GM12892 (cell line): Measurements from ENCODE around the gene CDK11B.

Experiments
- DNase-seq: peaks from one replicate; pipeline ENCODE4 v3.0.0; 2011; ENCODE audit not compliant: insufficient read length
- FAIRE-seq: peaks from 2 replicates; lab custom pipeline; 2011; peaks lifted over from hg19 to GRCh38; lab: Jason Lieb, UNC
- POLR2A ChIP-seq: IDR thresholded peaks from 2 replicates; pipeline ENCODE4 v1.6.1; 2011; ENCODE audit warnings: low read depth, low read length, control low read depth
- POLR2AphosphoS5 ChIP-seq: IDR thresholded peaks from 2 replicates; pipeline ENCODE4 v1.6.1; 2011; ENCODE audit warnings: low read depth, low read length, control low read depth
- TAF1 ChIP-seq: IDR thresholded peaks from 2 replicates; pipeline ENCODE4 v1.6.1; 2011; ENCODE audit warnings: low read depth, mild to moderate bottlenecking, control low read depth, low read length, borderline replicate concordance

CDK11B gene

DNA sequence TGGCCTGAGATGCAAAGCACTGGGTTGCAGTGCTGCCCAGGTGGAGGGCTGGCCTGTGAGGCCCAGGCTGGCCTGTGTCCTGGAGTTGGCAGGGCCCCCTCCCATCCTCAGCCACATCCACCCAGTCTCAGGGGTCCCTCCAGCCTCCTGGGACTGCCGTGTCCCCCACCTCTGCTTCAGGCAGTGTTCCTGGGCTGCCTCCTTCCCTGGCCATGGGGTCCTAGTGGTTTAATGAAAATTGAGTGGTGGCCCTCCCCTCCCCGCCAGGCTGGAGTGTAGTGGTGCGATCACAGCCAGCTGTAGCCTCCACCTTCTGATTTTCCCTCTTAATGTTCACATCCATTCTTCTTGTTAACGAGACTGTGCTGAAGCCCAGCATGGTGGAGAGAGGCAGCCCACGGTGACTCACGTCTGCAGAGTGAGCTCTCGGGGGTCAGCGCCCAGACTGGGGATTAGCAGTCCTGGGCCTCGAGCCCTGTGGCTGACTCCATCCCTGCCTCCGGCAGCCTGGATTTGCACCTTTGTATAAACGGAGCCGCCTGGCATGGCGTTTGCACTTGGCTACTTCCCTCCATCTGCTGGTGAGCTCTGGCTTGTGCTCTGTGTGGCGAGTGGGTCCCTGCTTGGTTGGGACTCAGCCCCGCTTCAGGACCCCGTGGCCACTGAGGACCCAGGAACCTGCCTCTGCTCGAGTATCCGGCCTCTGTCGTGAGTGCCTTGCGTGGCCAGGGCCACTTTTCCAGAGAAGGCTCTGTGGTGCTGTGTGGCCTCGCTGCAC lies 36.6 kb downstream of the CDK11B start:
- DNase-seq (no peak), FAIRE-seq (no peak)
- no peak for TF ChIP-seq POLR2AphosphoS5

DNA sequence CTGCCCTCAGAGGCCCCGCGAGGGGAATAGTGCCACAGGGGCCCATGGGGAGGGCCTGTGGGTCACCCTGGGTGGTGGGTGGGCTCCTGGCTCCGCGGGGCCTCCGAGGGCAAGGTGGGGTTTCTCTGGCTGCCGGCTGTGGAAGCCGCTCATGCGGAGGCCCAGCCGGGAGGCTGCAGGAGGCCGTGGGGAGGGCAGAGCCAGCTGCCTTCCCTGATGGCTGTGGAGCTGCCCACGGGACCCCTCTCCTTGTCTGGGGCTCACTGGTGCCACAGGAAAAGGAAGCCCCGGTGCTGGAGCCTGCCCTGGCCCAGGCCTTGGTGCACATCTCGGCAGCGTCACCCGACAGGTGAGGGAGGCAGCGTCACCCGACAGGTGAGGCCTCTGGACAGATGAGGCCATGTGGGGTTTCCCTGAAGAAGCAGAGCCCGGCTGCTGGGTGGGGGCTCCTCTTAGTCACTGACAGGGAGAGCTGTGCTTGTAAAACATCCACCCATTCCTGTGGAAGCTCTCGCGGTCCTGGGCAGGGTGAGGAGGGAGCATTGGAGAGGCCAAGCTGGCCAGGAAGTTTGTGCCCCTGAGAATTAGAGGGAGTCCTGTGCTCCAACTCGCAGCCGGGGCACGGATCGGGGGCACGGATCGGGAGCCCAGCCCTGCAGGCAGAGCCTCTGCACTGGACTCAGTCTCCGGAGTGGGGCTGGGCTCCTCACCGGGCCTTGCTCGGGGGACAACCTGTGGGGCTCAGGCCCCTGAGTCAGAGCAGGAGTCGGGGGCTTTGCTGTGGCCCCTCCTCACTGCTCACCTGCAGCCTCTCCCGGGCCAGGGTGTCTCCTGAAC lies 37.4 kb downstream of the CDK11B start:
- no peak for TF ChIP-seq POLR2AphosphoS5
- TF ChIP-seq TAF1, result no peak
- no peak for TF ChIP-seq POLR2A
- no peak for DNase-seq
- no peak for FAIRE-seq

DNA sequence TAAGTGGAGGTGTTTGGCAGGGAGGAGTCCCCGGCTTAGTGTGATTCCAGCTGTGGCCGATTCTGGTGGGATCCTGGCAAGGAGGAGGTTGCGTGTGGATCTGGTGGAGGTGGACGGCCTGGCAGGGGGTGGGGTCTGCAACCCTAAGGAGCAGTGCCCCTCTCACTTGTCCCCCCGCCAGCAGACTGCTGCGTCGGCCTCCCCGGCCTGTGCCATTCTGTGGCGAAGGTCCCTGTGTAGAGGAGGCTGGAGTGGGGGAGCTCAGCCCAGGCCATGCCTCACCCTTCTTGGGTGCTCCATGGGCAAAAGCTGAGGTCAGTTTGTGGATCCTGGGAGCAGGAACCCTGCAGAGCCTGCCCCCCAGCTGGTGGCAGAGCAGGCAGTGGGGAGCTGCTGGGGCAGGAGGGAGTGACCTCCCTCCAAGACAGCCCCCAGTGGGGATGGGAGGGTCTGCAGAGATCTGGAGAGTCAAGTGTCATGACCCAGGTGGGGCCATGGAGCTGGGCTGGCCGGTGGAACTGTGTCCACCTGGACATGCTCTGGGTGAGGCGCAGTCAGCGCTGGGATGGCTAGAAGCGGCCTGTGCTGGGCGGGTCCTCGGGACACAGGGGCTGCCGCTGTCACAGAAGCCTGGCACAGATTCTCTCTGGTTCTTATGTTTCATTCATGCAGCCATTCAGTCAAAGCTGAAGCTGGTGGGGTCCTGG lies 38.2 kb downstream of the CDK11B start:
- no peak for FAIRE-seq

DNA sequence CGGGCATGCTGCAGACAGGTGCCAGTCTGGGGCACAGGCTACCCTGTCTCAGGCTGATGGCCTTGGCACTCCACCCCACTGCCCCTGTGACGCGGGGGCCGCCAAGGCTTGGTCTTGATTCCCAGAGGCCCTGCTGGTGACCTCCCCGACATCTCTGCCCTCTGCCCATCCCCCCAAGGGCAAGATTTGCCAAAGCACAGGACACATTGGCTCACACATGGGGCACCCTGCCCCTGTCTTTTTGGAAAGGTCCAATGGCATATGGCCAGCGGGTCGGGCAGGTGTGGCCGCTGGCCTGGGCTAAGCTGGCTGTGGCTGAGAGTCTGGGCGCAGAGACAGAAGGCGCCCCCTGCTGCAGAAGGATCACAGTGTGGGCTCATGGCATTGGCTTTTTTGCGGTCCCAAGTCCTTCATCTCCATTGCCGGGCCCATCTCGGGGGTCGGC lies 38.9 kb downstream of the CDK11B start:
- DNase-seq (no peak), FAIRE-seq (no peak)

More for the DNA sequence above, 38.2 kb downstream of the CDK11B start:
- TF ChIP-seq POLR2A (no peak), POLR2AphosphoS5 (no peak), TAF1 (no peak)
- no peak for DNase-seq

DNA sequence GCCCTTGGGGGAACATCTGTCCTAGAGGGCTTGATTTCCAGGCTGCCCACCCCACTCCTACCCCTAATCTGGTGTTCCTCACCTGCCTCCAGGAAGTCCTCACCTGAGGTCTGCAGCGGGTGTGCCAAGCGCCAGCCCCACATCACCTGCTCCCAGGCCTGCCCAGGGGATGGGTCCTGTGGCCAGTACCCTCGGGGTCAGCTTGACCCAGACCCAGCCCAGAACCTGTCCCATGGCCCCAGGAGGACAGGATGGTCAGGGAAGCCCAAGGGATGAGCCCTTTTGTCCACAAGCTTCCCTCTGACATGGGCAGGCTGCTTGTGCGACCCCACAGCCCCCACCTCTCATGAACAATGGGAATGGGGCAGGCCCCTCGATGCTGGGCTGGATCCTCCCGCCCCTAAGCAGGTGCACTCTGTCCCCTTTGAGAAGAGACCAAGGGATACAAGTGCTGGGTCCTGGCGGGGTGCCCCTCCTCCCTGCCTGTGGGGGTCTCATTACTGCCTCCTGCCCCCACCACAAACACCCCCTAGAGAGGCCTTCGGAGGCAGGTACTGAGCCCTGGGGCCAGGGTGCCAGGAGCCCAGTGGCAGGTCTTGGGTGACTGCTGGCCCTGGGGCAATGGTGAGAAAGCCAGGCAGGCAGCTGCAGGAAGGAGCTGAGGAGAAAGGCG lies 40.3 kb downstream of the CDK11B start:
- no peak for TF ChIP-seq TAF1
- no peak for TF ChIP-seq POLR2A
- DNase-seq (no peak), FAIRE-seq (no peak)

More for the DNA sequence above, 38.9 kb downstream of the CDK11B start:
- TF ChIP-seq TAF1 (no peak), POLR2AphosphoS5 (no peak), POLR2A (no peak)

DNA sequence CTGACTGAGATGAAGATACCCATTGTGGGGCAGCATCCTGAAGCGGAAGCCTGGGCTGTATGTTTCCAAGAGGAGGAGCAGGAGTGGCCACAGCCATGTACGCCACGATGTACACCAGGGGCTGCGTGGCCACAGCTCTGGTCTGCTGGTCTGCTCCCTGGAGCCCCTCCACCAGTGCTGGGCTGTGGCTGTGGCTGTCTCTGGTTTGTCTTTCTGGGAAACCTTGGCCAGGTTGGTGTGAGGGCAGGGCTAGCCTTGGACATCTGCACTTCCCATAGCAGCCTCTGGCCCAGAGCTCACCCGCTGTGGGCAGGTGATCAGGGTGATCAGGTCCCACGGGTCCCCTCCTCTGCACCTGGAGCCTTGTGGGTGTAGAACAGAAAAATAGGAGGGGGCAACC lies 40.9 kb downstream of the CDK11B start:
- TF ChIP-seq POLR2AphosphoS5, result no peak
- FAIRE-seq, result no peak

DNA sequence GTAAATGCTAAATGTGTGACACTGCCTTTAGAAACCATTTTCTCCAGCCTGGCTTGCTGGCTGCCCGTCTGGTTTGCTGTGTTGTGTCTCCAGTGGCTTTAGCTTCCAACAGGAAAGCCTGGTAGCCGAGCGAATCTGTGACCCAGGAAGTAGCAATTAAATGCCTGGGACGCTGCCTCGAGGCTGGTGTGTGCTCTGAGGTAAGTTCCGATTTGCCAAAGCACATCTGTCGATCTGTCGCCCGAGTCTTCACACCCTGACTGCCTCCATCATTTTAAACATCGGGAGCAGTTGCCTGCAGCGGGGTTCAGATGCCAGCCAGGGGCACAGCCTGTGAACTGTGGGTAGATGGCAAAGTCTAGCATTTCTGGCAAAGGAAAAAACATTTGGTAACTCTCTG lies 41.3 kb downstream of the CDK11B start:
- no peak for TF ChIP-seq TAF1
- TF ChIP-seq POLR2AphosphoS5, result no peak
- TF ChIP-seq POLR2A, result no peak

More for the DNA sequence above, 40.9 kb downstream of the CDK11B start:
- no peak for DNase-seq

DNA sequence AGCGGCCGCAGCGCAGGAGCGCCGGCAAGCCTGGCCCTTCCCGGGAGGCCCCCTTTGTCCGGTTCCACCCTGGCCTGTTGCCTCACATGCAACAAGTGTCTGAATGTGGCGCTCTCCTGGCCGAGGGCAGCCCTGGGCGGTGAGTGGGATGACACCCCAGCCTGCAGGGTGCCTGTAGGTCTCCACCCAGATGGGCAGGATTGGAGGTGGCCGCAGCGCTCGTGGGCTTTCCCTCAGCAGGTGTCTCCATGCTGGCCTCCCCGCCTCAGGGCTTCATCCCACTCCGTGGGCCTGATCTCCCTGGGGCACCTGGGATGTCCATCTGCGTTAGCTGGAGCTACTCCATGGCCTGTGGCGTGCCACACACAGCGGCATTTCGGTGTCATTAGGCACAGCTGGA lies 42.0 kb downstream of the CDK11B start:
- no peak for FAIRE-seq
- TF ChIP-seq POLR2A (no peak), POLR2AphosphoS5 (no peak), TAF1 (no peak)
- no peak for DNase-seq

More for the DNA sequence above, 41.3 kb downstream of the CDK11B start:
- FAIRE-seq (no peak), DNase-seq (no peak)

DNA sequence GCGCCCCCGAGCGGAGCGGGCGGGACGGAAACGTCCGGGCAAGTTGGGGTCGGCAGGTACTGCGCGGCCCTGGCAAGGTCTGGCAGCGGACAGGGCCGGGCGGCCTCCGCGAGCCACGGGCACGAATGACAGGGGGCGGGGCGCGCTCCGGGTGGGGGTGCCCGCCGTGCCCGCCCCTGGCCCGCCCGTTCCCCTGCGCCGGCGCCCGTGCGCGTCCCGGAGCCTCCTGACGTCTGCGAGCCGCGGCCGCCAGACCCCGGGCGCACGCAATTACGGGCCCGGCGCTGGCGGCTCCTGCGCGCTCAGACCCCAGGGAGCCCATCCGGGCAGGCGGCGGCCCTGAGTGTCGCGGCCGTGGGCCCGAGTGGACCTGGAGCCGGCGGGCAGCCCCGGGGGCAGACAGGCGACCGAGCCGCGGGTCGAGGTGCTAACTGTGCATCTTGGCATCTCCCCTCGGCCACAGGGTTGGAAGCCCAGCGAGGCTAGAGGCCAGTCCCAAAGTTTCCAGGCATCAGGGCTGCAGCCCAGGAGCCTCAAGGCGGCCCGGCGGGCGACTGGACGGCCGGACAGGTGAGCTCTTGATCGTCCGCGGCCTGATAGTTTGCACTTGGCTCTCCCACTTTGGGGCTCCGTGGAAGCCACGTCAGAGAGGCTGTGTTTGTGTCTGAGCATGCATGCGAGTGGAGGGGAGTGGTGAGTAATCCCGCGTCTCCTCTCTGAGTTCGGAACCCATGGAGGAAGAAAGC lies 42.6 kb downstream of the CDK11B start:
- TF ChIP-seq POLR2A, result no peak
- TF ChIP-seq TAF1, result no peak
- no peak for TF ChIP-seq POLR2AphosphoS5
- FAIRE-seq, result no peak
- DNase-seq, result no peak

DNA sequence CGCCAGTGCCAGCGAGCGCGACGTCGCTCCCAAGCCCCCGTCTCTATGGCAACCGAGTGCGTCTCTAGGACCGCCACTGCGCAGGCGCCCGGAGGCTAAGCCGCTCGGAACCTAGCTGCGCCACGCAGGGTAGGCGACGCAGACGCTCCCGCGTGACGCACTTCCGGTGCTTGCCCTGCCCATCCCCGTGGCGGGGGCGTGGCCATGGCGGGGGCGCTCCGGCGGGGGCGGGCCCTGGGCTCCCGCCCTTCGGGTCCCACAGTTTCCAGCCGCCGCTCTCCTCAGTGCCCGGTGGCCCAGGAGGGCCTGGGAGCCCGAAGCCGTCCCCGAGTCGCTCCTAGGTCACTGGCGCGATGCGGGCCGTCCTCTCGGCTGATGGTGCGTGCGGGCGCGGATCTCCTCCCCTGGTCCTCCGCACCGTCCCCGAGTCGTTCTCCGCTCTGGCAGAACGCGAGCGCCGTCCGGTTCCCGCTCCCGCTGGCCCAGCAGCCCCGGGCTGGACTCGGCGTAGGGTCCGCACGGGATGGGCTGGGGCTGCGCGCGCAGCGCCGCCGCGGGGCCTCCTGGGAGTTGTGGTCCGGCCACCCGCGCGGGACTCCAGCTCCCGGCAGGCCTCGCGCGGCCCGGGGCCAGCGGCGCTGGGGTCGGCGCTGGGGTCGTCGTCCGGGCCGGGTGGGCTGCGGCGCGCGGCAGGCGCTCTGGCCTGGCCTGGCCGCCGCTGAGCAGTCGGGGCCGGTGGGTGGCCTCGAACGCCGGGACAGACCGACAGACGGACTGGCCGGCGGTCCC lies 43.4 kb downstream of the CDK11B start, which contains the start of gene MIB2:
Gene MIB2, plus strand, starts transcription at position 245 of the 789 bp plus-strand sequence. CDS start 7,953 bp downstream, outside the sequence.
- FAIRE-seq (peak; percentile 100), DNase-seq (peak; percentile 100)
- TF ChIP-seq TAF1, result peak; percentile 21; the same call in 1 of the 2 replicates
- TF ChIP-seq POLR2AphosphoS5, result peak; percentile 82
- TF ChIP-seq POLR2A, result peak; percentile 88
